RCC 7860 (cell line): ENCODE data around the gene APOA1.

ENCODE experiments used
- DNase-seq: peaks from one replicate; pipeline ENCODE4 v3.0.0-alpha.2; 2015; ENCODE audit warnings: low spot score
- FAIRE-seq: peaks from 2 replicates; lab custom pipeline; 2012; peaks lifted over from hg19 to GRCh38; lab: Jason Lieb, UNC

APOA1 gene

GRCh38 chr11:116859175-116859574 is 21.8 kb upstream of the APOA1 start:
- no peak for DNase-seq
- FAIRE-seq = no peak

- DNase-seq (no peak), FAIRE-seq (no peak)
These were observed 20.5 kb upstream of the APOA1 start for GRCh38 chr11:116857936-116858335.

- no peak for DNase-seq
These were observed 19.9 kb upstream of the APOA1 start for GRCh38 chr11:116857316-116857715.

GRCh38 chr11:116856423-116856822 is 19.0 kb upstream of the APOA1 start:
- no peak for FAIRE-seq
- DNase-seq = no peak

More at GRCh38 chr11:116857316-116857715, 19.9 kb upstream of the APOA1 start:
- no peak for FAIRE-seq

GRCh38 chr11:116855413-116855812 is 18.0 kb upstream of the APOA1 start:
- no peak for DNase-seq
- no peak for FAIRE-seq

GRCh38 chr11:116853461-116854073 is 16.1 kb upstream of the APOA1 start:
- FAIRE-seq = peak; percentile 79

GRCh38 chr11:116852261-116853031 is 15.0 kb upstream of the APOA1 start:
- no peak for FAIRE-seq
- DNase-seq = no peak

More at GRCh38 chr11:116853461-116854073, 16.1 kb upstream of the APOA1 start:
- DNase-seq = peak; percentile 84

- DNase-seq (no peak), FAIRE-seq (no peak)
These were observed 14.2 kb upstream of the APOA1 start for GRCh38 chr11:116851626-116852025.

GRCh38 chr11:116849486-116849885 is 12.1 kb upstream of the APOA1 start:
- no peak for DNase-seq
- no peak for FAIRE-seq

GRCh38 chr11:116849060-116849459 is 11.6 kb upstream of the APOA1 start:
- DNase-seq (no peak), FAIRE-seq (no peak)

GRCh38 chr11:116847612-116848011 is 10.2 kb upstream of the APOA1 start:
- DNase-seq = no peak
- no peak for FAIRE-seq

GRCh38 chr11:116844722-116845121 is 7.3 kb upstream of the APOA1 start:
- FAIRE-seq = no peak

GRCh38 chr11:116843661-116844060 is 6.2 kb upstream of the APOA1 start:
- FAIRE-seq = no peak
- no peak for DNase-seq

More at GRCh38 chr11:116844722-116845121, 7.3 kb upstream of the APOA1 start:
- no peak for DNase-seq

- FAIRE-seq (no peak), DNase-seq (no peak)
These were observed 5.5 kb upstream of the APOA1 start for GRCh38 chr11:116842909-116843308.

GRCh38 chr11:116842117-116842516 is 4.7 kb upstream of the APOA1 start:
- no peak for FAIRE-seq

GRCh38 chr11:116840746-116841296 is 3.4 kb upstream of the APOA1 start:
- FAIRE-seq (no peak), DNase-seq (no peak)

More at GRCh38 chr11:116842117-116842516, 4.7 kb upstream of the APOA1 start:
- DNase-seq = no peak

GRCh38 chr11:116840224-116840745 is 2.9 kb upstream of the APOA1 start:
- DNase-seq (no peak), FAIRE-seq (no peak)

GRCh38 chr11:116838321-116839084 is 1.1 kb upstream of the APOA1 start:
- FAIRE-seq = no peak
- DNase-seq = no peak

- FAIRE-seq = no peak
- no peak for DNase-seq
These were observed 810 bp downstream of the APOA1 start for GRCh38 chr11:116836632-116836991.

- FAIRE-seq (no peak), DNase-seq (peak; percentile 79)
These were observed 1.4 kb downstream of the APOA1 start for GRCh38 chr11:116835791-116836631.
